Epithelial cell of umbilical artery (primary cell): ENCODE measurements around the gene KDM3A. TPM values are rescaled to one million over a fixed set of nuclear protein-coding genes. Genes with fewer than 3 reads are reported as not detected.

Experiments used
- total RNA-seq: library from RNA; depleted of rRNA; stranded (reverse); fragments of >200 nt; gene quantifications from 2 replicates; pipeline ENCODE4 v1.2.3, GENCODE V29; 2014

Gene KDM3A
- 16.1 and 18.5 TPM in 2 replicates for total RNA-seq

GRCh38 chr2:86440631-86441391, at the start of gene KDM3A:
KDM3A (plus strand) TSS chr2:86441371; CDS start chr2:86442048, 677 bp downstream.

Other genes with a start within 250 kb of the KDM3A start
- gene IMMT, start 245.9 kb upstream of the KDM3A start, total RNA-seq, result 58.5 and 67.5 TPM in 2 replicates
- gene MRPL35, start 241.9 kb upstream of the KDM3A start, total RNA-seq, result 74.4 and 75.2 TPM in 2 replicates
- under 0.01 TPM in 1 of 2 replicates, not detected in the other for gene REEP1, start 103.7 kb upstream of the KDM3A start, total RNA-seq
- 50.7 and 50.9 TPM in 2 replicates for gene CHMP3, start 122.1 kb downstream of the KDM3A start, total RNA-seq
- gene RNF103, start 182.5 kb downstream of the KDM3A start, total RNA-seq, result 15.3 and 23.3 TPM in 2 replicates